HG02642 (cell line): ENCODE data around the gene MAP3K4.
A peak's percentile ranks its signal among the peaks of the same experiment; 100 is the strongest.

ENCODE experiments used
- ATAC-seq: cut with Tn5 transposase; IDR thresholded peaks from one replicate; pipeline ENCODE4 v1.9.1; 2021; ENCODE audit warnings: mild to moderate bottlenecking; ENCODE audit not compliant: unreplicated experiment, poor library complexity

Gene MAP3K4

GRCh38 chr6:160991406-160992060 lies at the start of gene MAP3K4:
MAP3K4 (plus strand) TSS chr6:160991769; CDS start chr6:160991932, 163 bp downstream.
- peak; percentile 76 for ATAC-seq

GRCh38 chr6:160943997-160944396 lies 47.6 kb upstream of the MAP3K4 start:
- no peak for ATAC-seq

- ATAC-seq, result no peak
Measured at GRCh38 chr6:160945516-160946177, 45.9 kb upstream of the MAP3K4 start.

- no peak for ATAC-seq
Measured at GRCh38 chr6:160949531-160949930, 42.0 kb upstream of the MAP3K4 start.

GRCh38 chr6:160950507-160950906 lies 41.1 kb upstream of the MAP3K4 start:
- ATAC-seq, result no peak

- no peak for ATAC-seq
Measured at GRCh38 chr6:160951187-160952030, 40.2 kb upstream of the MAP3K4 start.

- no peak for ATAC-seq
Measured at GRCh38 chr6:160952633-160953281, 38.8 kb upstream of the MAP3K4 start.

GRCh38 chr6:160955508-160956295 lies 35.9 kb upstream of the MAP3K4 start:
- ATAC-seq, result no peak

- ATAC-seq, result no peak
Measured at GRCh38 chr6:160956300-160957035, 35.1 kb upstream of the MAP3K4 start.

GRCh38 chr6:160959726-160960435 lies 31.7 kb upstream of the MAP3K4 start:
- no peak for ATAC-seq

GRCh38 chr6:160960839-160961238 lies 30.7 kb upstream of the MAP3K4 start:
- no peak for ATAC-seq

GRCh38 chr6:160962835-160963623 lies 28.5 kb upstream of the MAP3K4 start:
- ATAC-seq, result no peak

GRCh38 chr6:160963651-160964050 lies 27.9 kb upstream of the MAP3K4 start:
- ATAC-seq, result no peak

- no peak for ATAC-seq
Measured at GRCh38 chr6:160965893-160966292, 25.7 kb upstream of the MAP3K4 start.

- ATAC-seq, result no peak
Measured at GRCh38 chr6:160966493-160967229, 24.9 kb upstream of the MAP3K4 start.

GRCh38 chr6:160967351-160967750 lies 24.2 kb upstream of the MAP3K4 start:
- no peak for ATAC-seq

- no peak for ATAC-seq
Measured at GRCh38 chr6:160967833-160968232, 23.7 kb upstream of the MAP3K4 start.
